GM18498 (cell line): Measurements from ENCODE around the gene OSBPL8.
"Not testable (repeated sequence)": the region's sequence is repeated elsewhere in the genome, so short reads cannot be mapped to it uniquely, and the experiment has no call there.

Experiments used
- ATAC-seq: cut with Tn5 transposase; IDR thresholded peaks from one replicate; pipeline ENCODE4 v1.9.1; 2021; ENCODE audit warnings: mild to moderate bottlenecking, moderate library complexity; ENCODE audit not compliant: unreplicated experiment

The OSBPL8 gene

GRCh38 chr12:76531056-76531455, 28.5 kb downstream of the OSBPL8 start:
- no peak for ATAC-seq

GRCh38 chr12:76530516-76530915, 29.1 kb downstream of the OSBPL8 start:
- no peak for ATAC-seq

- no peak for ATAC-seq
Observed at GRCh38 chr12:76529226-76529918, 30.2 kb downstream of the OSBPL8 start.

- no peak for ATAC-seq
Observed at GRCh38 chr12:76523408-76523807, 36.2 kb downstream of the OSBPL8 start.

- ATAC-seq, result no peak
Observed at GRCh38 chr12:76520348-76520747, 39.2 kb downstream of the OSBPL8 start.

GRCh38 chr12:76519538-76519937, 40.0 kb downstream of the OSBPL8 start:
- no peak for ATAC-seq

- no peak for ATAC-seq
Observed at GRCh38 chr12:76518699-76519098, 40.9 kb downstream of the OSBPL8 start.

- no peak for ATAC-seq
Observed at GRCh38 chr12:76515271-76515670, 44.3 kb downstream of the OSBPL8 start.

- peak; percentile 87 for ATAC-seq
Observed at GRCh38 chr12:76511116-76511716, 48.4 kb downstream of the OSBPL8 start.

- ATAC-seq, result no peak
Observed at GRCh38 chr12:76508128-76508980, 51.2 kb downstream of the OSBPL8 start.

- ATAC-seq, result no peak
Observed at GRCh38 chr12:76506149-76506548, 53.4 kb downstream of the OSBPL8 start.

GRCh38 chr12:76505050-76505449, 54.5 kb downstream of the OSBPL8 start:
- no peak for ATAC-seq

- no peak for ATAC-seq
Observed at GRCh38 chr12:76504606-76505005, 55.0 kb downstream of the OSBPL8 start.

GRCh38 chr12:76503957-76504356, 55.6 kb downstream of the OSBPL8 start:
- ATAC-seq, result no peak

GRCh38 chr12:76501390-76501789, 58.2 kb downstream of the OSBPL8 start:
- no peak for ATAC-seq

GRCh38 chr12:76499136-76499535, 60.4 kb downstream of the OSBPL8 start:
- ATAC-seq, result not testable (repeated sequence)

GRCh38 chr12:76495556-76495955, 64.0 kb downstream of the OSBPL8 start:
- ATAC-seq, result no peak

GRCh38 chr12:76491292-76491691, 68.3 kb downstream of the OSBPL8 start:
- no peak for ATAC-seq

GRCh38 chr12:76490763-76491162, 68.8 kb downstream of the OSBPL8 start:
- no peak for ATAC-seq

- no peak for ATAC-seq
Observed at GRCh38 chr12:76489737-76490136, 69.8 kb downstream of the OSBPL8 start.

GRCh38 chr12:76486011-76486410, 73.6 kb downstream of the OSBPL8 start:
- no peak for ATAC-seq

- no peak for ATAC-seq
Observed at GRCh38 chr12:76480796-76481195, 78.8 kb downstream of the OSBPL8 start.
